Measurements from ENCODE around the gene GZF1.

- no peak for TF ChIP-seq CTCF (IDR thresholded peaks at IDR 0.05; ENCODE audit: insufficient read depth, low read depth, low read length)
- no peak for TF ChIP-seq EZH2 (IDR thresholded peaks at IDR 0.05; ENCODE audit: insufficient read depth, low read length)
Observed at GRCh38 chr20:23370873-23371272, 8.9 kb downstream of the GZF1 start.

Data from astrocyte (in vitro differentiated cells and primary cell).